WTC11 (cell line): ENCODE results near the gene MOB3B.

Experiments used
- ATF1 ChIP-seq: sonication (generic); formaldehyde crosslinking; IDR thresholded peaks from 2 replicates; pipeline ENCODE4 v1.8.1; 2023; ENCODE audit warnings: mild to moderate bottlenecking, moderate library complexity, missing genetic modification reagents
- CREB1 ChIP-seq: sonication (generic); formaldehyde crosslinking; IDR thresholded peaks from 2 replicates; pipeline ENCODE4 v1.8.0; 2023; ENCODE audit warnings: mild to moderate bottlenecking, missing genetic modification reagents
- CTCF ChIP-seq: fragments of 200-600 bp; IDR thresholded peaks from 2 replicates; pipeline ENCODE4 v1.8.0; 2022; ENCODE audit warnings: antibody characterized with exemption
- E2F1 ChIP-seq: sonication (generic); formaldehyde crosslinking; IDR thresholded peaks from 2 replicates; pipeline ENCODE4 v1.8.0; 2022; ENCODE audit warnings: mild to moderate bottlenecking, missing genetic modification reagents
- ERG ChIP-seq: fragments of 250-450 bp; sonication (Bioruptor Pico); IDR thresholded peaks from 2 replicates; pipeline ENCODE4 v1.8.0; 2021; ENCODE audit warnings: mild to moderate bottlenecking
- ESRRA ChIP-seq: sonication (generic); formaldehyde crosslinking; IDR thresholded peaks from 2 replicates; pipeline ENCODE4 v1.8.1; 2022; ENCODE audit warnings: mild to moderate bottlenecking, missing genetic modification reagents, borderline replicate concordance
- FOXK1 ChIP-seq: sonication (generic); formaldehyde crosslinking; IDR thresholded peaks from 2 replicates; pipeline ENCODE4 v1.8.0; 2022; ENCODE audit warnings: mild to moderate bottlenecking, moderate library complexity, missing genetic modification reagents
- HMGXB4 ChIP-seq: sonication (generic); formaldehyde crosslinking; IDR thresholded peaks from 2 replicates; pipeline ENCODE4 v1.8.1; 2023; ENCODE audit warnings: mild to moderate bottlenecking, moderate library complexity, missing genetic modification reagents
- KAT7 ChIP-seq: sonication (generic); formaldehyde crosslinking; IDR thresholded peaks from 2 replicates; pipeline ENCODE4 v1.8.1; 2023; ENCODE audit warnings: missing genetic modification reagents, mild to moderate bottlenecking, borderline replicate concordance
- MAX ChIP-seq: sonication (generic); formaldehyde crosslinking; IDR thresholded peaks from 2 replicates; pipeline ENCODE4 v1.8.0; 2022; ENCODE audit warnings: mild to moderate bottlenecking, missing genetic modification reagents
- USF2 ChIP-seq: sonication (generic); formaldehyde crosslinking; IDR thresholded peaks from 2 replicates; pipeline ENCODE4 v1.8.1; 2023; ENCODE audit warnings: mild to moderate bottlenecking, missing genetic modification reagents, moderate library complexity
- ZNF121 ChIP-seq: sonication (generic); formaldehyde crosslinking; IDR thresholded peaks from 2 replicates; pipeline ENCODE4 v1.8.0; 2023; ENCODE audit warnings: missing genetic modification reagents
- ZNF317 ChIP-seq: sonication (generic); formaldehyde crosslinking; IDR thresholded peaks from 2 replicates; pipeline ENCODE4 v1.8.1; 2023; ENCODE audit warnings: low read depth, mild to moderate bottlenecking, moderate library complexity, missing genetic modification reagents, borderline replicate concordance

GRCh38 chr9:27379311-27380251 lies 150.0 kb downstream of the MOB3B start:
- TF ChIP-seq CTCF (no peak), ZNF317 (CRISPR knock-in tag) (no peak), HMGXB4 (CRISPR knock-in tag) (no peak), CREB1 (CRISPR knock-in tag) (no peak), ATF1 (no peak), KAT7 (CRISPR knock-in tag) (no peak), E2F1 (CRISPR knock-in tag) (no peak), ZNF121 (CRISPR knock-in tag) (no peak), ESRRA (CRISPR knock-in tag) (no peak), ERG (CRISPR knock-in tag) (no peak), FOXK1 (CRISPR knock-in tag) (no peak), MAX (CRISPR knock-in tag) (no peak), USF2 (CRISPR knock-in tag) (no peak)
